IMR-90 (cell line): ENCODE data around the gene RIPOR2. TPM values are rescaled to one million over a fixed set of nuclear protein-coding genes. Genes with fewer than 3 reads are reported as not detected.

Experiments used
- ATAC-seq: fragments of 200-7000 bp; cut with Tn5 transposase; 2 replicates; pipeline ENCODE4 v1.9.1; 2020; ENCODE audit warnings: low read depth, mild to moderate bottlenecking, moderate library complexity
- BruUV-seq: library from RNA; stranded (reverse); fragments of 400-500 nt; replicated peaks from 2 replicates; lab custom pipeline; 2021; lab: Mats Ljungman, UMichigan
- CTCF ChIA-PET: fragments of 300-600 bp; formaldehyde crosslinking; extraction: SDS; loops from one replicate; lab custom pipeline; 2021; ENCODE audit warnings: antibody characterized with exemption; lab: Yijun Ruan, JAX
- POLR2A ChIA-PET: fragments of 300-600 bp; sonication (Branson Sonifier 250); formaldehyde crosslinking; loops from one replicate; lab custom pipeline; 2022; ENCODE audit warnings: antibody characterized with exemption; ENCODE audit not compliant: unreplicated experiment; lab: Charles Lee
- DNase-seq: peaks from one replicate; pipeline ENCODE4 v3.0.0; 2013
- H2AFZ ChIP-seq: replicated peaks from 2 replicates; pipeline ENCODE3; 2013; ENCODE audit warnings: low read length, mild to moderate bottlenecking; ENCODE audit not compliant: poor library complexity
- H2AK5ac ChIP-seq: 2 replicates; pipeline ENCODE4 v1.6.1; 2013; ENCODE audit warnings: low read depth, low read length, inconsistent platforms
- H2AK9ac ChIP-seq: replicated peaks from 2 replicates; pipeline ENCODE3; 2013; ENCODE audit warnings: mild to moderate bottlenecking, low read depth, low read length, moderate library complexity; ENCODE audit not compliant: poor library complexity
- H2BK120ac ChIP-seq: 2 replicates; pipeline ENCODE4 v1.6.1; 2013; ENCODE audit warnings: low read depth, low read length, inconsistent platforms
- H2BK15ac ChIP-seq: 3 replicates; pipeline ENCODE4 v1.6.1; 2013; ENCODE audit warnings: low read depth, low read length, inconsistent platforms
- H2BK20ac ChIP-seq: 2 replicates; pipeline ENCODE4 v1.6.1; 2013; ENCODE audit warnings: low read depth, mild to moderate bottlenecking, inconsistent platforms, low read length, moderate library complexity
- H2BK5ac ChIP-seq: 2 replicates; pipeline ENCODE4 v1.6.1; 2013; ENCODE audit warnings: mild to moderate bottlenecking, low read depth, low read length, inconsistent platforms; ENCODE audit not compliant: poor library complexity, severe bottlenecking
- H3K14ac ChIP-seq: replicated peaks from 2 replicates; pipeline ENCODE4 v1.6.1; 2013; ENCODE audit warnings: low read depth, low read length, inconsistent platforms
- H3K18ac ChIP-seq: 2 replicates; pipeline ENCODE4 v1.6.1; 2013; ENCODE audit warnings: low read depth, low read length, control low read depth
- H3K23ac ChIP-seq: 2 replicates; pipeline ENCODE4 v1.6.1; 2013; ENCODE audit warnings: low read depth, low read length, inconsistent platforms
- H3K27ac ChIP-seq: 2 replicates; pipeline ENCODE4 v1.5.1; 2013; ENCODE audit warnings: mild to moderate bottlenecking, control low read depth, low read length; ENCODE audit not compliant: insufficient read depth
- H3K27me3 ChIP-seq: 2 replicates; pipeline ENCODE4 v1.6.1; 2013; ENCODE audit warnings: low read length; ENCODE audit not compliant: control insufficient read depth, insufficient read depth
- H3K36me3 ChIP-seq: 2 replicates; pipeline ENCODE4 v1.6.1; 2013; ENCODE audit warnings: low read length, mixed read lengths; ENCODE audit not compliant: control insufficient read depth, insufficient read depth
- H3K4ac ChIP-seq: 2 replicates; pipeline ENCODE4 v1.6.1; 2013; ENCODE audit warnings: low read depth, low read length, inconsistent platforms
- H3K4me1 ChIP-seq: 2 replicates; pipeline ENCODE4 v1.6.1; 2013; ENCODE audit warnings: low read length, mixed read lengths; ENCODE audit not compliant: control insufficient read depth, insufficient read depth
- H3K4me2 ChIP-seq: 2 replicates; pipeline ENCODE4 v1.6.1; 2013; ENCODE audit warnings: low read depth, mild to moderate bottlenecking, control low read depth, low read length, moderate library complexity
- H3K4me3 ChIP-seq: 2 replicates; pipeline ENCODE4 v1.5.1; 2013; ENCODE audit warnings: low read depth, mild to moderate bottlenecking, control low read depth, low read length, moderate library complexity; ENCODE audit not compliant: insufficient read depth
- H3K56ac ChIP-seq: 2 replicates; pipeline ENCODE4 v1.6.1; 2013; ENCODE audit warnings: low read length, inconsistent platforms; ENCODE audit not compliant: insufficient read depth; ENCODE audit errors: extremely low read depth
- H3K79me1 ChIP-seq, 2 experiments: 2 replicates each; pipeline ENCODE4 v1.6.1; 2013; ENCODE audit warnings: low read length in 2 of 2, inconsistent platforms in 1 of 2, low read depth in 1 of 2
- H3K9ac ChIP-seq: 2 replicates; pipeline ENCODE4 v1.6.1; 2013; ENCODE audit warnings: low read depth, low read length, control low read depth
- H3K9me1 ChIP-seq: 2 replicates; pipeline ENCODE4 v1.6.1; 2013; ENCODE audit warnings: low read length, inconsistent platforms; ENCODE audit not compliant: insufficient read depth
- H3K9me3 ChIP-seq: 2 replicates; pipeline ENCODE4 v1.6.1; 2013; ENCODE audit warnings: low read length; ENCODE audit not compliant: control insufficient read depth, insufficient read depth
- H4K20me1 ChIP-seq: 2 replicates; pipeline ENCODE4 v1.6.1; 2013; ENCODE audit warnings: low read length, inconsistent platforms; ENCODE audit not compliant: insufficient read depth
- H4K5ac ChIP-seq: 2 replicates; pipeline ENCODE4 v1.6.1; 2013; ENCODE audit warnings: mild to moderate bottlenecking, low read depth, low read length, control low read depth
- H4K8ac ChIP-seq, 2 experiments: 2 replicates each; pipeline ENCODE4 v1.6.1; 2013; ENCODE audit warnings: low read depth in 2 of 2, low read length in 2 of 2, control low read depth in 1 of 2, inconsistent platforms in 1 of 2
- H4K91ac ChIP-seq: 2 replicates; pipeline ENCODE4 v1.6.1; 2013; ENCODE audit warnings: low read depth, low read length, inconsistent platforms; ENCODE audit not compliant: insufficient read depth
- BHLHE40 ChIP-seq: fragments of 150-350 bp; IDR thresholded peaks from 2 replicates; pipeline ENCODE4 v1.6.1; 2016; ENCODE audit warnings: mild to moderate bottlenecking, low read depth, low read length
- CEBPB ChIP-seq: IDR thresholded peaks from 2 replicates; pipeline ENCODE4 v1.6.1; 2012; ENCODE audit warnings: low read depth, low read length, improper control_type of control experiment
- CHD1 ChIP-seq: IDR thresholded peaks from 2 replicates; pipeline ENCODE4 v1.6.1; 2012; ENCODE audit warnings: low read depth, low read length, improper control_type of control experiment
- ELK1 ChIP-seq: fragments of 150-350 bp; IDR thresholded peaks from 2 replicates; pipeline ENCODE4 v1.6.1; 2016; ENCODE audit warnings: low read depth, mild to moderate bottlenecking, low read length, moderate library complexity, borderline replicate concordance
- FOS ChIP-seq: fragments of 150-350 bp; IDR thresholded peaks from 2 replicates; pipeline ENCODE4 v1.6.1; 2016; ENCODE audit warnings: low read depth, low read length
- MAFK ChIP-seq: IDR thresholded peaks from 2 replicates; pipeline ENCODE4 v1.6.1; 2012; ENCODE audit warnings: low read depth, low read length, improper control_type of control experiment
- MAZ ChIP-seq: IDR thresholded peaks from 2 replicates; pipeline ENCODE4 v1.6.1; 2012; ENCODE audit warnings: low read depth, mild to moderate bottlenecking, low read length, improper control_type of control experiment, moderate library complexity, borderline replicate concordance
- MXI1 ChIP-seq: IDR thresholded peaks from 2 replicates; pipeline ENCODE4 v1.6.1; 2012; ENCODE audit warnings: low read depth, mild to moderate bottlenecking, low read length, moderate library complexity, borderline replicate concordance
- NFE2L2 ChIP-seq: fragments of 150-350 bp; IDR thresholded peaks from 2 replicates; pipeline ENCODE4 v1.6.1; 2016; ENCODE audit warnings: low read depth, mild to moderate bottlenecking, low read length
- POLR2A ChIP-seq: IDR thresholded peaks from 2 replicates; pipeline ENCODE4 v1.6.1; 2012; ENCODE audit warnings: mild to moderate bottlenecking, low read depth, low read length
- RAD21 ChIP-seq: IDR thresholded peaks from 2 replicates; pipeline ENCODE4 v1.6.1; 2012; ENCODE audit warnings: low read length, improper control_type of control experiment
- RCOR1 ChIP-seq: IDR thresholded peaks from 2 replicates; pipeline ENCODE4 v1.6.1; 2012; ENCODE audit warnings: mild to moderate bottlenecking, low read length, improper control_type of control experiment; ENCODE audit not compliant: insufficient replicate concordance
- RFX5 ChIP-seq: IDR thresholded peaks from 2 replicates; pipeline ENCODE4 v1.8.0; 2012; ENCODE audit warnings: low read depth, mild to moderate bottlenecking, low read length, moderate library complexity
- SMC3 ChIP-seq: fragments of 150-350 bp; IDR thresholded peaks from 2 replicates; pipeline ENCODE4 v1.6.1; 2016; ENCODE audit warnings: low read depth, mild to moderate bottlenecking, antibody characterized with exemption, low read length, moderate library complexity
- USF2 ChIP-seq: fragments of 150-350 bp; IDR thresholded peaks from 2 replicates; pipeline ENCODE4 v1.6.1; 2017; ENCODE audit warnings: mild to moderate bottlenecking, antibody characterized with exemption, low read length, low read depth
- WGBS, 2 experiments: methylation state at CpG; one replicate each; pipeline versions ENCODE4 v1.1.5 to v1.1.7; 2013; ENCODE audit warnings: missing lambda C conversion rate in 2 of 2; ENCODE audit not compliant: insufficient read length in 1 of 2; ENCODE audit errors: extremely low coverage in 2 of 2; 5-methylcytosine and 5-hydroxymethylcytosine counted together
- dilution Hi-C: fragments of 300-500 bp; cut with HindIII; formaldehyde crosslinking; loops from one replicate; pipeline ENCODE4 v1.14.3; 2018; ENCODE audit warnings: low sequenced_read_pairs; ENCODE audit not compliant: unreplicated experiment
- in situ Hi-C: fragments of 300-500 bp; cut with MboI; formaldehyde crosslinking; loops from 3 replicates; pipeline ENCODE4 v1.14.3; 2019; ENCODE audit warnings: low sequenced_read_pairs, inconsistent platforms, mixed read lengths
- intact Hi-C: fragments of 100-400 bp; cut with micrococcal nuclease; formaldehyde crosslinking; loops from 2 replicates; pipeline ENCODE4 v1.10.0; 2022
- polyA plus RNA-seq, 3 experiments: library from polyadenylated mRNA; depleted of rRNA; stranded (reverse); fragments of >200 nt; gene quantifications; 2 replicates each; pipeline ENCODE4 v1.2.3, GENCODE V29; 2012; ENCODE audit warnings: low replicate concordance in 1 of 3
- total RNA-seq: library from RNA; depleted of rRNA; stranded (reverse); fragments of >200 nt; gene quantifications from 2 replicates; pipeline ENCODE4 v1.2.3, GENCODE V29; 2012
- TF ChIP-seq, protein P1 (sequence below): conservative IDR thresholded peaks from 2 replicates; pipeline ENCODE4 v1.5.1; 2012; ENCODE audit warnings: mild to moderate bottlenecking, low read depth, low read length, improper control_type of control experiment

The RIPOR2 gene
- total and polyA plus RNA-seq, 2 of the 4 experiments (the other 2 are of a cell fraction), result 1.1 to 1.2 TPM

- Histone ChIP-seq H4K8ac (no peak overlapping the region), H2BK5ac (no peak overlapping the region), H3K23ac (no peak overlapping the region), H4K20me1 (no peaks in the 10 kb centered on the region), H3K4me1 (no peaks in the 10 kb centered on the region), H3K4ac (no peak overlapping the region), H3K9me3 (no peaks in the 10 kb centered on the region), H2BK120ac (no peak overlapping the region), H3K9me1 (no peaks in the 10 kb centered on the region; the same call in 1 of the 2 replicates), H3K14ac (no peak overlapping the region), H2AFZ (no peak overlapping the region), H3K18ac (no peak overlapping the region), H3K36me3 (no peaks in the 10 kb centered on the region), H3K27ac (no peak overlapping the region), H4K5ac (no peak overlapping the region), H3K79me1 (no peaks in the 10 kb centered on the region), H3K27me3 (no peaks in the 10 kb centered on the region), H3K9ac (no peak overlapping the region), H3K4me3 (no peak overlapping the region), H2BK20ac (no peak overlapping the region), H2AK9ac (no peak overlapping the region), H3K4me2 (no peak overlapping the region), H3K56ac (no peak overlapping the region), H4K91ac (no peak overlapping the region), H2BK15ac (no peak overlapping the region), H2AK5ac (no peak overlapping the region)
- no peak for ATAC-seq
- no TSS peak for BruUV-seq
- DNase-seq, result no peak
- ChIA-PET CTCF (interaction anchor here (1.3 kb wide), 1 partner anchor 33 kb away, joined by 3 read pairs; no protein-coding TSS in a partner anchor), POLR2A (no interaction called here)
- no CpG with 5 or more reads among the region's 1 CpG for WGBS, 2 experiments
- dilution Hi-C loops (no loop called here), intact Hi-C loops (no loop called here), in situ Hi-C loops (no loop called here)
- no peak for TF ChIP-seq FOS
- TF ChIP-seq NFE2L2, result no peak
- no peak for TF ChIP-seq RFX5
- TF ChIP-seq RCOR1, result no peak
- TF ChIP-seq CHD1, result no peak
- no peak for TF ChIP-seq USF2
- no peak for TF ChIP-seq MAZ
- TF ChIP-seq, protein P1, sequence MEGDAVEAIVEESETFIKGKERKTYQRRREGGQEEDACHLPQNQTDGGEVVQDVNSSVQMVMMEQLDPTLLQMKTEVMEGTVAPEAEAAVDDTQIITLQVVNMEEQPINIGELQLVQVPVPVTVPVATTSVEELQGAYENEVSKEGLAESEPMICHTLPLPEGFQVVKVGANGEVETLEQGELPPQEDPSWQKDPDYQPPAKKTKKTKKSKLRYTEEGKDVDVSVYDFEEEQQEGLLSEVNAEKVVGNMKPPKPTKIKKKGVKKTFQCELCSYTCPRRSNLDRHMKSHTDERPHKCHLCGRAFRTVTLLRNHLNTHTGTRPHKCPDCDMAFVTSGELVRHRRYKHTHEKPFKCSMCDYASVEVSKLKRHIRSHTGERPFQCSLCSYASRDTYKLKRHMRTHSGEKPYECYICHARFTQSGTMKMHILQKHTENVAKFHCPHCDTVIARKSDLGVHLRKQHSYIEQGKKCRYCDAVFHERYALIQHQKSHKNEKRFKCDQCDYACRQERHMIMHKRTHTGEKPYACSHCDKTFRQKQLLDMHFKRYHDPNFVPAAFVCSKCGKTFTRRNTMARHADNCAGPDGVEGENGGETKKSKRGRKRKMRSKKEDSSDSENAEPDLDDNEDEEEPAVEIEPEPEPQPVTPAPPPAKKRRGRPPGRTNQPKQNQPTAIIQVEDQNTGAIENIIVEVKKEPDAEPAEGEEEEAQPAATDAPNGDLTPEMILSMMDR, result no peak
- TF ChIP-seq MAFK, result no peak
- no peak for TF ChIP-seq CEBPB
- TF ChIP-seq ELK1, result no peak
- no peak for TF ChIP-seq MXI1
- TF ChIP-seq SMC3, result no peak
- TF ChIP-seq BHLHE40, result no peak
- TF ChIP-seq RAD21, result no peak
- TF ChIP-seq POLR2A, result no peak
Measured at GRCh38 chr6:24967211-24967610, 31.5 kb upstream of the RIPOR2 start.
